HPDE6-E6E7 (cell line): ENCODE results near the gene KCNMA1.
A peak's percentile ranks its signal among the peaks of the same experiment; 100 is the strongest.

Source experiments
- DNase-seq: peaks from one replicate; pipeline ENCODE4 v3.0.0; 2011; ENCODE audit warnings: missing footprints; ENCODE audit errors: extremely low spot score

Gene KCNMA1

GRCh38 chr10:77510695-77511094 is 126.9 kb downstream of the KCNMA1 start:
- DNase-seq: no peak

- DNase-seq: no peak
Measured at GRCh38 chr10:77510294-77510693, 127.3 kb downstream of the KCNMA1 start.

- no peak for DNase-seq
Measured at GRCh38 chr10:77509391-77509790, 128.2 kb downstream of the KCNMA1 start.

- no peak for DNase-seq
Measured at GRCh38 chr10:77507291-77507880, 130.2 kb downstream of the KCNMA1 start.

- no peak for DNase-seq
Measured at GRCh38 chr10:77506517-77507200, 130.9 kb downstream of the KCNMA1 start.

- peak; percentile 52 for DNase-seq
Measured at GRCh38 chr10:77505431-77506334, 131.9 kb downstream of the KCNMA1 start.

GRCh38 chr10:77504873-77505257 is 132.7 kb downstream of the KCNMA1 start:
- DNase-seq: peak; percentile 91

GRCh38 chr10:77504196-77504872 is 133.3 kb downstream of the KCNMA1 start:
- no peak for DNase-seq

- DNase-seq: no peak
Measured at GRCh38 chr10:77501846-77502261, 135.8 kb downstream of the KCNMA1 start.

- DNase-seq: peak; percentile 64
Measured at GRCh38 chr10:77501152-77501845, 136.3 kb downstream of the KCNMA1 start.

- no peak for DNase-seq
Measured at GRCh38 chr10:77500754-77501151, 136.9 kb downstream of the KCNMA1 start.

GRCh38 chr10:77498829-77499228 is 138.8 kb downstream of the KCNMA1 start:
- DNase-seq: no peak

- no peak for DNase-seq
Measured at GRCh38 chr10:77498210-77498609, 139.4 kb downstream of the KCNMA1 start.

GRCh38 chr10:77497748-77498147 is 139.9 kb downstream of the KCNMA1 start:
- DNase-seq: no peak

GRCh38 chr10:77496941-77497420 is 140.6 kb downstream of the KCNMA1 start:
- no peak for DNase-seq

- DNase-seq: no peak
Measured at GRCh38 chr10:77494756-77495541, 142.7 kb downstream of the KCNMA1 start.

GRCh38 chr10:77494327-77494726 is 143.3 kb downstream of the KCNMA1 start:
- no peak for DNase-seq

GRCh38 chr10:77493851-77494261 is 143.8 kb downstream of the KCNMA1 start:
- no peak for DNase-seq

- DNase-seq: no peak
Measured at GRCh38 chr10:77493239-77493806, 144.3 kb downstream of the KCNMA1 start.

GRCh38 chr10:77492368-77492994 is 145.1 kb downstream of the KCNMA1 start:
- no peak for DNase-seq
